Measurements from ENCODE around the gene GNB1L.

Gene GNB1L

GRCh38 chr22:19772673-19773469 is 81.8 kb downstream of the GNB1L start:
- no peak for DNase-seq

GRCh38 chr22:19772422-19772672 is 82.3 kb downstream of the GNB1L start:
- DNase-seq = no peak

GRCh38 chr22:19770349-19771220 is 84.1 kb downstream of the GNB1L start:
- DNase-seq = no peak

- DNase-seq = no peak
Observed at GRCh38 chr22:19769393-19769715, 85.3 kb downstream of the GNB1L start.

GRCh38 chr22:19767427-19768341 is 87.0 kb downstream of the GNB1L start:
- no peak for DNase-seq

- no peak for DNase-seq
Observed at GRCh38 chr22:19766511-19767426, 87.9 kb downstream of the GNB1L start.

GRCh38 chr22:19766240-19766510 is 88.5 kb downstream of the GNB1L start:
- no peak for DNase-seq

- no peak for DNase-seq
Observed at GRCh38 chr22:19765477-19766239, 89.0 kb downstream of the GNB1L start.

- no peak for DNase-seq
Observed at GRCh38 chr22:19764636-19765476, 89.8 kb downstream of the GNB1L start.

GRCh38 chr22:19764299-19764593 is 90.4 kb downstream of the GNB1L start:
- no peak for DNase-seq

GRCh38 chr22:19763458-19764298 is 91.0 kb downstream of the GNB1L start:
- DNase-seq = no peak

GRCh38 chr22:19762568-19763457 is 91.9 kb downstream of the GNB1L start:
- no peak for DNase-seq

- DNase-seq = no peak
Observed at GRCh38 chr22:19761725-19762567, 92.7 kb downstream of the GNB1L start.

- no peak for DNase-seq
Observed at GRCh38 chr22:19760951-19761724, 93.5 kb downstream of the GNB1L start.

GRCh38 chr22:19760058-19760950 is 94.4 kb downstream of the GNB1L start, which contains the start of gene TBX1:
Gene TBX1, plus strand, starts transcription at chr22:19760778. Its CDS starts 66 bp downstream, at chr22:19760844.
- DNase-seq = no peak
